HUES6 (cell line): ENCODE results near the gene PRIMA1.

Source experiments
- H3K27ac ChIP-seq: 2 replicates; pipeline ENCODE4 v1.7.0; 2013; ENCODE audit warnings: low read depth, mild to moderate bottlenecking, low read length, inconsistent platforms
- H3K27me3 ChIP-seq: 2 replicates; pipeline ENCODE4 v1.6.1; 2013; ENCODE audit warnings: low read length; ENCODE audit not compliant: control insufficient read depth, insufficient read depth
- H3K36me3 ChIP-seq: 2 replicates; pipeline ENCODE4 v1.6.1; 2013; ENCODE audit warnings: low read length; ENCODE audit not compliant: control insufficient read depth, insufficient read depth
- H3K4me1 ChIP-seq: 2 replicates; pipeline ENCODE4 v1.6.1; 2013; ENCODE audit warnings: low read length; ENCODE audit not compliant: control insufficient read depth, insufficient read depth
- H3K4me3 ChIP-seq: 2 replicates; pipeline ENCODE4 v1.5.1; 2013; ENCODE audit warnings: low read depth, low read length
- H3K9ac ChIP-seq: one replicate; pipeline ENCODE4 v1.6.1; 2013; ENCODE audit warnings: mild to moderate bottlenecking, low read length
- H3K9me3 ChIP-seq: 2 replicates; pipeline ENCODE4 v1.6.1; 2013; ENCODE audit warnings: low read depth, low read length; ENCODE audit not compliant: control insufficient read depth, insufficient read depth

Gene PRIMA1

GRCh38 chr14:93794756-93795155 lies 6.5 kb upstream of the PRIMA1 start:
- Histone ChIP-seq H3K36me3 (no peaks in the 10 kb centered on the region), H3K9ac (no peak overlapping the region), H3K4me1 (peaks cover 3% of the 10 kb centered on the region), H3K9me3 (no peaks in the 10 kb centered on the region), H3K27me3 (peaks cover 4% of the 10 kb centered on the region; the same call in 1 of the 2 replicates), H3K4me3 (no peak overlapping the region), H3K27ac (no peak overlapping the region)

- Histone ChIP-seq H3K27ac (no peak overlapping the region), H3K4me1 (peaks cover 11% of the 10 kb centered on the region), H3K9ac (no peak overlapping the region), H3K9me3 (no peaks in the 10 kb centered on the region), H3K27me3 (peaks cover 11% of the 10 kb centered on the region; the same call in 1 of the 2 replicates), H3K4me3 (no peak overlapping the region), H3K36me3 (no peaks in the 10 kb centered on the region)
These were observed 5.5 kb upstream of the PRIMA1 start for GRCh38 chr14:93793555-93794324.

GRCh38 chr14:93792391-93792790 lies 4.1 kb upstream of the PRIMA1 start:
- H3K27ac ChIP-seq = no peak overlapping the region
- H3K4me1 ChIP-seq = peaks cover 11% of the 10 kb centered on the region
- peaks cover 22% of the 10 kb centered on the region for H3K27me3 ChIP-seq
- H3K4me3 ChIP-seq = no peak overlapping the region
- H3K9ac ChIP-seq = no peak overlapping the region
- no peaks in the 10 kb centered on the region for H3K9me3 ChIP-seq
- no peaks in the 10 kb centered on the region for H3K36me3 ChIP-seq

GRCh38 chr14:93790966-93791365 lies 2.7 kb upstream of the PRIMA1 start:
- no peak overlapping the region for H3K27ac ChIP-seq
- H3K36me3 ChIP-seq = no peaks in the 10 kb centered on the region

GRCh38 chr14:93789228-93790130 lies 1.2 kb upstream of the PRIMA1 start:
- Histone ChIP-seq H3K36me3 (no peaks in the 10 kb centered on the region), H3K9ac (peak overlapping the region; percentile 55), H3K4me3 (peak overlapping the region; percentile 74), H3K9me3 (no peaks in the 10 kb centered on the region), H3K4me1 (peaks cover 11% of the 10 kb centered on the region), H3K27ac (peak overlapping the region; percentile 41; the same call in 1 of the 2 replicates), H3K27me3 (peaks cover 37% of the 10 kb centered on the region)

More at GRCh38 chr14:93790966-93791365, 2.7 kb upstream of the PRIMA1 start:
- H3K9ac ChIP-seq = no peak overlapping the region
- H3K9me3 ChIP-seq = no peaks in the 10 kb centered on the region
- H3K27me3 ChIP-seq = peaks cover 36% of the 10 kb centered on the region
- no peak overlapping the region for H3K4me3 ChIP-seq
- peaks cover 11% of the 10 kb centered on the region for H3K4me1 ChIP-seq

- no peaks in the 10 kb centered on the region for H3K36me3 ChIP-seq
- peak overlapping the region; percentile 41; the same call in 1 of the 2 replicates for H3K27ac ChIP-seq
- H3K9ac ChIP-seq = peak overlapping the region; percentile 55
- peak overlapping the region; percentile 74 for H3K4me3 ChIP-seq
- H3K4me1 ChIP-seq = peaks cover 11% of the 10 kb centered on the region
- no peaks in the 10 kb centered on the region for H3K9me3 ChIP-seq
- H3K27me3 ChIP-seq = peaks cover 37% of the 10 kb centered on the region
These were observed 400 bp upstream of the PRIMA1 start for GRCh38 chr14:93788543-93789227.

GRCh38 chr14:93787465-93788292 lies 606 bp downstream of the PRIMA1 start:
- H3K4me3 ChIP-seq = peak overlapping the region; percentile 74
- peak overlapping the region; percentile 55 for H3K9ac ChIP-seq
- peaks cover 37% of the 10 kb centered on the region for H3K27me3 ChIP-seq
- H3K9me3 ChIP-seq = no peaks in the 10 kb centered on the region
- peaks cover 11% of the 10 kb centered on the region for H3K4me1 ChIP-seq
- no peaks in the 10 kb centered on the region for H3K36me3 ChIP-seq
- no peak overlapping the region for H3K27ac ChIP-seq

GRCh38 chr14:93785423-93785822 lies 2.9 kb downstream of the PRIMA1 start:
- Histone ChIP-seq H3K9me3 (no peaks in the 10 kb centered on the region), H3K27me3 (peaks cover 37% of the 10 kb centered on the region), H3K4me3 (no peak overlapping the region), H3K4me1 (peaks cover 11% of the 10 kb centered on the region), H3K36me3 (no peaks in the 10 kb centered on the region), H3K9ac (no peak overlapping the region), H3K27ac (no peak overlapping the region)

- Histone ChIP-seq H3K36me3 (no peaks in the 10 kb centered on the region), H3K4me1 (peaks cover 9% of the 10 kb centered on the region), H3K27me3 (peaks cover 37% of the 10 kb centered on the region), H3K27ac (no peak overlapping the region), H3K9ac (no peak overlapping the region), H3K4me3 (no peak overlapping the region), H3K9me3 (no peaks in the 10 kb centered on the region)
These were observed 3.4 kb downstream of the PRIMA1 start for GRCh38 chr14:93784878-93785277.

GRCh38 chr14:93780813-93781400 lies 7.4 kb downstream of the PRIMA1 start:
- Histone ChIP-seq H3K36me3 (peaks cover 3% of the 10 kb centered on the region; the same call in 1 of the 2 replicates), H3K9ac (no peak overlapping the region), H3K4me3 (no peak overlapping the region), H3K4me1 (no peaks in the 10 kb centered on the region), H3K27me3 (peaks cover 4% of the 10 kb centered on the region), H3K9me3 (no peaks in the 10 kb centered on the region), H3K27ac (no peak overlapping the region)
